Keratinocyte (primary cell): ENCODE data around the gene PHRF1. TPM values are rescaled to one million over a fixed set of nuclear protein-coding genes. Genes with fewer than 3 reads are reported as not detected.

Experiments
- DNase-seq: peaks from one replicate; pipeline ENCODE4 v3.0.0-alpha.2; 2011; ENCODE audit warnings: low read depth, missing footprints, low spot score
- FAIRE-seq: peaks from 2 replicates; lab custom pipeline; 2011; peaks lifted over from hg19 to GRCh38; lab: Jason Lieb, UNC
- H2AFZ ChIP-seq: 2 replicates; pipeline ENCODE4 v1.6.0; 2012; ENCODE audit warnings: low read length, control low read depth, inconsistent platforms; ENCODE audit not compliant: control insufficient read depth
- H3K27ac ChIP-seq: 2 replicates; pipeline ENCODE4 v1.5.1; 2011; ENCODE audit warnings: low read length; ENCODE audit not compliant: control insufficient read depth, insufficient read depth
- H3K27me3 ChIP-seq: 3 replicates; pipeline ENCODE4 v1.6.0; 2011; ENCODE audit warnings: low read length; ENCODE audit not compliant: control insufficient read depth, insufficient read depth; ENCODE audit errors: extremely low read depth
- H3K36me3 ChIP-seq, 2 experiments: 2 replicates in 1 of 2; 3 replicates in 1 of 2; pipeline ENCODE4 v1.5.1; 2011; ENCODE audit warnings: low read length in 2 of 2, mild to moderate bottlenecking in 1 of 2; ENCODE audit not compliant: control insufficient read depth in 2 of 2, insufficient read depth in 2 of 2; ENCODE audit errors: extremely low read depth in 1 of 2
- H3K4me1 ChIP-seq: 3 replicates; pipeline ENCODE4 v1.5.1; 2011; ENCODE audit warnings: low read length; ENCODE audit not compliant: control insufficient read depth, insufficient read depth; ENCODE audit errors: extremely low read depth
- H3K4me2 ChIP-seq: 3 replicates; pipeline ENCODE4 v1.6.0; 2011; ENCODE audit warnings: low read depth, low read length; ENCODE audit not compliant: control insufficient read depth, insufficient read depth; ENCODE audit errors: extremely low read depth
- H3K4me3 ChIP-seq, 3 experiments: fragments of 200-600 bp in 1 of 3; sonication (generic) in 1 of 3; 2 replicates in 2 of 3; 3 replicates in 1 of 3; pipeline ENCODE4 v1.5.1; 2011 to 2016; ENCODE audit warnings: low read length in 3 of 3, mild to moderate bottlenecking in 3 of 3, control low read depth in 2 of 3, inconsistent platforms in 1 of 3, low read depth in 1 of 3, mixed read lengths in 1 of 3, mixed run types in 1 of 3, moderate library complexity in 1 of 3; ENCODE audit not compliant: control insufficient read depth in 2 of 3, insufficient read depth in 2 of 3; ENCODE audit errors: extremely low read depth in 1 of 3
- H3K79me2 ChIP-seq: 2 replicates; pipeline ENCODE4 v1.6.0; 2012; ENCODE audit warnings: low read length; ENCODE audit not compliant: control insufficient read depth, insufficient read depth
- H3K9ac ChIP-seq: 3 replicates; pipeline ENCODE4 v1.6.0; 2011; ENCODE audit warnings: low read length; ENCODE audit not compliant: control insufficient read depth, insufficient read depth; ENCODE audit errors: extremely low read depth
- H3K9me1 ChIP-seq: 3 replicates; pipeline ENCODE4 v1.6.0; 2011; ENCODE audit warnings: low read length; ENCODE audit not compliant: control insufficient read depth, insufficient read depth; ENCODE audit errors: extremely low read depth
- H3K9me3 ChIP-seq: 2 replicates; pipeline ENCODE4 v1.5.1; 2012; ENCODE audit warnings: low read depth, low read length; ENCODE audit not compliant: control insufficient read depth
- H4K20me1 ChIP-seq: 3 replicates; pipeline ENCODE4 v1.6.0; 2011; ENCODE audit warnings: low read length; ENCODE audit not compliant: control insufficient read depth, insufficient read depth; ENCODE audit errors: extremely low read depth
- CTCF ChIP-seq, 3 experiments: IDR thresholded peaks in 1 of 3; conservative IDR thresholded peaks in 1 of 3; optimal IDR thresholded peaks in 1 of 3; 2 replicates in 2 of 3; 3 replicates in 1 of 3; pipeline versions ENCODE3 to v1.5.1; 2011; ENCODE audit warnings: low read length in 3 of 3, mild to moderate bottlenecking in 3 of 3, moderate library complexity in 2 of 3, control low read depth in 1 of 3, inconsistent platforms in 1 of 3; ENCODE audit not compliant: insufficient read depth in 2 of 3; ENCODE audit errors: extremely low read depth in 1 of 3
- EZH2 ChIP-seq: IDR thresholded peaks from one replicate; pipeline ENCODE4 v1.6.1; 2012; ENCODE audit warnings: inconsistent platforms, mild to moderate bottlenecking, low read length, moderate library complexity
- dilution Hi-C: fragments of 300-500 bp; cut with MboI; formaldehyde crosslinking; loops from one replicate; pipeline ENCODE4 v1.7.0; 2020; ENCODE audit warnings: low sequenced_read_pairs; ENCODE audit not compliant: extremely low pct_ligation_motif_present
- polyA minus RNA-seq, 3 experiments: library from RNA; depleted of rRNA, polyadenylated mRNA; stranded (reverse); fragments of >200 nt; gene quantifications; 1 replicate in 1 of 3; 2 replicates in 1 of 3; 3 replicates in 1 of 3; pipeline ENCODE4 v1.2.3, GENCODE V29; 2011
- polyA plus RNA-seq, 5 experiments: library from polyadenylated mRNA; depleted of rRNA in 3 of 5; stranded (reverse) in 3 of 5; stranded (forward) in 1 of 5; unstranded in 1 of 5; fragments of >200 nt; gene quantifications; 1 replicate in 1 of 5; 2 replicates in 3 of 5; 3 replicates in 1 of 5; pipeline versions ENCODE4 v1.2.1 to v1.2.3, GENCODE V29; 2011 to 2012; ENCODE audit warnings: missing spikeins in 2 of 5, low read depth in 1 of 5, low replicate concordance in 1 of 5

The PHRF1 gene
- polyA plus RNA-seq (10.7 to 15.2 TPM (median 13.7 TPM) in 3 replicates), polyA minus RNA-seq (10.0 to 29.1 TPM (median 12.6 TPM) in 3 replicates)
- polyA plus RNA-seq (2011; ENCODE audit: low read depth): 8.8 TPM
- polyA plus RNA-seq (2011; cell fraction: cytosol; rRNA removed): 5.8 and 13.6 TPM in 2 replicates
- polyA plus RNA-seq (2011; cell fraction: nucleus; rRNA removed): 27.9 and 36.6 TPM in 2 replicates
- 10.3 and 23.2 TPM in 2 replicates for polyA plus RNA-seq (2012; ENCODE audit: low replicate concordance)
- polyA minus RNA-seq (2011; cell fraction: cytosol; rRNA and poly(A)+ RNA removed): 18.0 TPM
- polyA minus RNA-seq (2011; cell fraction: nucleus; rRNA and poly(A)+ RNA removed): 32.3 and 38.0 TPM in 2 replicates

GRCh38 chr11:575996-576768, at the start of gene PHRF1:
Gene PHRF1 (plus strand): TSS chr11:576470. CDS start chr11:581513, 5,043 bp downstream.
- Histone ChIP-seq H3K4me1 (peaks cover 37% of the 10 kb centered on the region), H3K9me1 (peaks cover 8% of the 10 kb centered on the region), H3K79me2 (peaks cover 45% of the 10 kb centered on the region), H4K20me1 (peaks cover 37% of the 10 kb centered on the region), H3K4me3 (peak within 1 kb of the TSS; percentile 78 to 97 (median 96)), H3K9me3 (no peaks in the 10 kb centered on the region), H2AFZ (peak within 1 kb of the TSS; percentile 96), H3K36me3 (peaks cover 4 to 7% of the 10 kb centered on the region in 2 experiments), H3K27ac (peak within 1 kb of the TSS; percentile 98), H3K27me3 (no peaks in the 10 kb centered on the region), H3K4me2 (peak within 1 kb of the TSS; percentile 97), H3K9ac (peak within 1 kb of the TSS; percentile 99)
- dilution Hi-C loops: no loop called here
- DNase-seq (peak; percentile 50), FAIRE-seq (no peak)
- TF ChIP-seq CTCF (optimal IDR thresholded peaks at IDR 0.05 in 1 of 3, IDR thresholded peaks at IDR 0.05 in 1 of 3, conservative IDR thresholded peaks at IDR 0.05 in 1 of 3; ENCODE audit: extremely low read depth in 1 of 3, insufficient read depth in 2 of 3, low read length in 3 of 3) (no peak), EZH2 (no peak)

GRCh38 chr11:528166-528814, 48.0 kb upstream of the PHRF1 start:
- Histone ChIP-seq H3K9ac (no peak overlapping the region), H3K27me3 (no peaks in the 10 kb centered on the region), H3K9me1 (no peaks in the 10 kb centered on the region), H2AFZ (no peak overlapping the region), H3K9me3 (no peaks in the 10 kb centered on the region), H3K4me2 (no peak overlapping the region), H4K20me1 (peaks cover 11% of the 10 kb centered on the region), H3K4me3 (no peak overlapping the region), H3K36me3 (peaks cover 12 to 22% of the 10 kb centered on the region in 2 experiments), H3K4me1 (no peaks in the 10 kb centered on the region), H3K79me2 (peaks cover 17% of the 10 kb centered on the region), H3K27ac (no peak overlapping the region)
- dilution Hi-C loops: no loop called here
- FAIRE-seq (no peak), DNase-seq (no peak)
- no peak for TF ChIP-seq CTCF (optimal IDR thresholded peaks at IDR 0.05 in 1 of 3, IDR thresholded peaks at IDR 0.05 in 1 of 3, conservative IDR thresholded peaks at IDR 0.05 in 1 of 3; ENCODE audit: extremely low read depth in 1 of 3, insufficient read depth in 2 of 3, low read length in 3 of 3)
- TF ChIP-seq EZH2: no peak
